HepG2 (cell line): Measurements from ENCODE around the gene ABCB7. TPM values are rescaled to one million over a fixed set of nuclear protein-coding genes. Genes with fewer than 3 reads are reported as not detected.

Experiments
- ATF1 ChIP-seq: IDR thresholded peaks from 2 replicates; pipeline ENCODE4 v1.6.1; 2016; ENCODE audit warnings: mild to moderate bottlenecking, control low read depth
- CBX1 ChIP-seq: IDR thresholded peaks from one replicate; pipeline ENCODE4 v1.6.1; 2016; ENCODE audit warnings: antibody characterized with exemption, low read depth
- DMAP1 ChIP-seq: IDR thresholded peaks from 2 replicates; pipeline ENCODE4 v1.6.1; 2016
- FOSL1 ChIP-seq: sonication (generic); formaldehyde crosslinking; IDR thresholded peaks from 2 replicates; pipeline ENCODE4 v1.9.0; 2021; ENCODE audit warnings: missing genetic modification reagents, borderline replicate concordance
- GABPB1 ChIP-seq: IDR thresholded peaks from 2 replicates; pipeline ENCODE4 v1.6.1; 2016; ENCODE audit warnings: mild to moderate bottlenecking, missing genetic modification reagents, moderate library complexity, missing compliant biosample characterization
- HDAC2 ChIP-seq: sonication (generic); formaldehyde crosslinking; IDR thresholded peaks from 2 replicates; pipeline ENCODE4 v1.4.0; 2020; ENCODE audit warnings: missing genetic modification reagents
- HES4 ChIP-seq: sonication (generic); formaldehyde crosslinking; IDR thresholded peaks from 2 replicates; pipeline ENCODE4 v1.9.0; 2021; ENCODE audit warnings: mild to moderate bottlenecking, missing genetic modification reagents, borderline replicate concordance
- HMG20A ChIP-seq: IDR thresholded peaks from 2 replicates; pipeline ENCODE4 v1.6.1; 2016; ENCODE audit warnings: borderline replicate concordance
- MAX ChIP-seq: IDR thresholded peaks from 2 replicates; pipeline ENCODE4 v1.6.1; 2012; ENCODE audit warnings: inconsistent platforms
- MEIS1 ChIP-seq: sonication (generic); formaldehyde crosslinking; IDR thresholded peaks from 2 replicates; pipeline ENCODE4 v1.9.0; 2021; ENCODE audit warnings: mild to moderate bottlenecking, missing genetic modification reagents, moderate library complexity, borderline replicate concordance
- MIER3 ChIP-seq: IDR thresholded peaks from 2 replicates; pipeline ENCODE4 v1.6.1; 2016; ENCODE audit warnings: missing compliant biosample characterization, borderline replicate concordance
- NAIF1 ChIP-seq: sonication (generic); formaldehyde crosslinking; IDR thresholded peaks from 2 replicates; pipeline ENCODE4 v1.5.0; 2020; ENCODE audit warnings: mild to moderate bottlenecking, missing genetic modification reagents, borderline replicate concordance
- POLR2G ChIP-seq: fragments of 200-400 bp; formaldehyde crosslinking; IDR thresholded peaks from 2 replicates; pipeline ENCODE4 v1.6.1; 2018; ENCODE audit warnings: mild to moderate bottlenecking, low read depth, low read length, moderate library complexity
- SALL1 ChIP-seq: sonication (generic); formaldehyde crosslinking; IDR thresholded peaks from 2 replicates; pipeline ENCODE4 v1.8.0; 2022; ENCODE audit warnings: mild to moderate bottlenecking, missing genetic modification reagents
- SOX5 ChIP-seq: IDR thresholded peaks from 2 replicates; pipeline ENCODE4 v1.6.1; 2016; ENCODE audit warnings: borderline replicate concordance
- TBL1XR1 ChIP-seq: fragments of 150-350 bp; IDR thresholded peaks from 2 replicates; pipeline ENCODE4 v1.6.1; 2014; ENCODE audit warnings: borderline replicate concordance, low read length; ENCODE audit not compliant: partially characterized antibody
- TGIF2 ChIP-seq: IDR thresholded peaks from 2 replicates; pipeline ENCODE4 v1.6.1; 2016; ENCODE audit warnings: control low read depth, missing compliant biosample characterization
- ZNF20 ChIP-seq: sonication (generic); formaldehyde crosslinking; IDR thresholded peaks from 2 replicates; pipeline ENCODE4 v1.4.0; 2020; ENCODE audit warnings: mild to moderate bottlenecking, moderate library complexity, missing genetic modification reagents
- ZNF564 ChIP-seq: sonication (generic); formaldehyde crosslinking; IDR thresholded peaks from 2 replicates; pipeline ENCODE4 v1.8.1; 2023; ENCODE audit warnings: mild to moderate bottlenecking, missing genetic modification reagents
- ZNF75D ChIP-seq: sonication (generic); formaldehyde crosslinking; IDR thresholded peaks from 2 replicates; pipeline ENCODE4 v1.8.1; 2023; ENCODE audit warnings: missing genetic modification reagents, mild to moderate bottlenecking, borderline replicate concordance
- ZNF839 ChIP-seq: sonication (generic); formaldehyde crosslinking; IDR thresholded peaks from 2 replicates; pipeline ENCODE4 v1.4.0; 2020; ENCODE audit warnings: missing genetic modification reagents, mild to moderate bottlenecking, borderline replicate concordance
- polyA plus RNA-seq, 8 experiments: library from polyadenylated mRNA; depleted of rRNA in 3 of 8; stranded (reverse) in 7 of 8; unstranded in 1 of 8; fragments of >200 nt; fragmentation: Illumina TruSeq in 4 of 8; extraction: Trizol in 4 of 8; gene quantifications; 2 replicates each; pipeline versions ENCODE4 v1.2.1 to v1.2.3, GENCODE V29; 2011 to 2016; ENCODE audit warnings: low read depth in 4 of 8, missing spikeins in 1 of 8, mixed read lengths in 1 of 8; ENCODE audit not compliant: insufficient read depth in 1 of 8
- total RNA-seq, 5 experiments: library from RNA; depleted of rRNA; stranded (reverse); fragments of >200 nt; fragmentation: Illumina TruSeq; extraction: Trizol; gene quantifications; 2 replicates each; pipeline ENCODE4 v1.2.3, GENCODE V29; 2016; ENCODE audit warnings: low read depth in 1 of 5
- TF ChIP-seq, protein P1 (sequence below): sonication (generic); formaldehyde crosslinking; IDR thresholded peaks from 2 replicates; pipeline ENCODE4 v1.4.0; 2020; ENCODE audit warnings: mild to moderate bottlenecking, missing genetic modification reagents
- TF ChIP-seq, protein P2 (sequence below): IDR thresholded peaks from 2 replicates; pipeline ENCODE4 v1.6.1; 2018; ENCODE audit warnings: missing genetic modification reagents
- TF ChIP-seq, protein P3 (sequence below): sonication (generic); formaldehyde crosslinking; IDR thresholded peaks from 2 replicates; pipeline ENCODE4 v1.5.0; 2020; ENCODE audit warnings: mild to moderate bottlenecking, missing genetic modification reagents, moderate library complexity
- TF ChIP-seq, protein P4 (sequence below): sonication (generic); formaldehyde crosslinking; IDR thresholded peaks from 2 replicates; pipeline ENCODE4 v1.8.1; 2023; ENCODE audit warnings: mild to moderate bottlenecking, moderate library complexity, missing genetic modification reagents

Gene ABCB7
- total and polyA plus RNA-seq, 2 of the 13 experiments (the other 11 are each of a cell fraction or from before 2014, with no cell fraction given): 27.7 to 28.7 TPM

GRCh38 chrX:75155827-75156525 lies at the start of gene ABCB7 (continued):
- no peak for TF ChIP-seq HMG20A
- peak; percentile 47; the same call in 1 of the 2 replicates for TF ChIP-seq DMAP1 (CRISPR knock-in tag)
- TF ChIP-seq SALL1 (CRISPR knock-in tag): peak; percentile 56
- no peak for TF ChIP-seq HES4 (CRISPR knock-in tag)
- TF ChIP-seq ZNF20 (CRISPR knock-in tag): no peak
- TF ChIP-seq FOSL1 (CRISPR knock-in tag): no peak
- peak; percentile 10; the same call in 1 of the 2 replicates for TF ChIP-seq MAX
- no peak for TF ChIP-seq TBL1XR1
- TF ChIP-seq, protein P1, sequence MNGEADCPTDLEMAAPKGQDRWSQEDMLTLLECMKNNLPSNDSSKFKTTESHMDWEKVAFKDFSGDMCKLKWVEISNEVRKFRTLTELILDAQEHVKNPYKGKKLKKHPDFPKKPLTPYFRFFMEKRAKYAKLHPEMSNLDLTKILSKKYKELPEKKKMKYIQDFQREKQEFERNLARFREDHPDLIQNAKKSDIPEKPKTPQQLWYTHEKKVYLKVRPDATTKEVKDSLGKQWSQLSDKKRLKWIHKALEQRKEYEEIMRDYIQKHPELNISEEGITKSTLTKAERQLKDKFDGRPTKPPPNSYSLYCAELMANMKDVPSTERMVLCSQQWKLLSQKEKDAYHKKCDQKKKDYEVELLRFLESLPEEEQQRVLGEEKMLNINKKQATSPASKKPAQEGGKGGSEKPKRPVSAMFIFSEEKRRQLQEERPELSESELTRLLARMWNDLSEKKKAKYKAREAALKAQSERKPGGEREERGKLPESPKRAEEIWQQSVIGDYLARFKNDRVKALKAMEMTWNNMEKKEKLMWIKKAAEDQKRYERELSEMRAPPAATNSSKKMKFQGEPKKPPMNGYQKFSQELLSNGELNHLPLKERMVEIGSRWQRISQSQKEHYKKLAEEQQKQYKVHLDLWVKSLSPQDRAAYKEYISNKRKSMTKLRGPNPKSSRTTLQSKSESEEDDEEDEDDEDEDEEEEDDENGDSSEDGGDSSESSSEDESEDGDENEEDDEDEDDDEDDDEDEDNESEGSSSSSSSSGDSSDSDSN: peak; percentile 47; the same call in 1 of the 2 replicates
- no peak for TF ChIP-seq ZNF75D
- TF ChIP-seq, protein P2, sequence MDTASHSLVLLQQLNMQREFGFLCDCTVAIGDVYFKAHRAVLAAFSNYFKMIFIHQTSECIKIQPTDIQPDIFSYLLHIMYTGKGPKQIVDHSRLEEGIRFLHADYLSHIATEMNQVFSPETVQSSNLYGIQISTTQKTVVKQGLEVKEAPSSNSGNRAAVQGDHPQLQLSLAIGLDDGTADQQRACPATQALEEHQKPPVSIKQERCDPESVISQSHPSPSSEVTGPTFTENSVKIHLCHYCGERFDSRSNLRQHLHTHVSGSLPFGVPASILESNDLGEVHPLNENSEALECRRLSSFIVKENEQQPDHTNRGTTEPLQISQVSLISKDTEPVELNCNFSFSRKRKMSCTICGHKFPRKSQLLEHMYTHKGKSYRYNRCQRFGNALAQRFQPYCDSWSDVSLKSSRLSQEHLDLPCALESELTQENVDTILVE (CRISPR knock-in tag): no peak
- no peak for TF ChIP-seq TGIF2 (CRISPR knock-in tag)
- TF ChIP-seq SOX5 (CRISPR knock-in tag): peak; percentile 11; the same call in 1 of the 2 replicates
- TF ChIP-seq HDAC2 (CRISPR knock-in tag): no peak
- TF ChIP-seq MIER3 (CRISPR knock-in tag): no peak
- TF ChIP-seq NAIF1: no peak
- peak; percentile 80 for TF ChIP-seq GABPB1 (CRISPR knock-in tag)
- peak; percentile 75 for TF ChIP-seq POLR2G
- no peak for TF ChIP-seq CBX1
- TF ChIP-seq ATF1 (CRISPR knock-in tag): no peak
- no peak for TF ChIP-seq ZNF564 (CRISPR knock-in tag)
- TF ChIP-seq, protein P3, sequence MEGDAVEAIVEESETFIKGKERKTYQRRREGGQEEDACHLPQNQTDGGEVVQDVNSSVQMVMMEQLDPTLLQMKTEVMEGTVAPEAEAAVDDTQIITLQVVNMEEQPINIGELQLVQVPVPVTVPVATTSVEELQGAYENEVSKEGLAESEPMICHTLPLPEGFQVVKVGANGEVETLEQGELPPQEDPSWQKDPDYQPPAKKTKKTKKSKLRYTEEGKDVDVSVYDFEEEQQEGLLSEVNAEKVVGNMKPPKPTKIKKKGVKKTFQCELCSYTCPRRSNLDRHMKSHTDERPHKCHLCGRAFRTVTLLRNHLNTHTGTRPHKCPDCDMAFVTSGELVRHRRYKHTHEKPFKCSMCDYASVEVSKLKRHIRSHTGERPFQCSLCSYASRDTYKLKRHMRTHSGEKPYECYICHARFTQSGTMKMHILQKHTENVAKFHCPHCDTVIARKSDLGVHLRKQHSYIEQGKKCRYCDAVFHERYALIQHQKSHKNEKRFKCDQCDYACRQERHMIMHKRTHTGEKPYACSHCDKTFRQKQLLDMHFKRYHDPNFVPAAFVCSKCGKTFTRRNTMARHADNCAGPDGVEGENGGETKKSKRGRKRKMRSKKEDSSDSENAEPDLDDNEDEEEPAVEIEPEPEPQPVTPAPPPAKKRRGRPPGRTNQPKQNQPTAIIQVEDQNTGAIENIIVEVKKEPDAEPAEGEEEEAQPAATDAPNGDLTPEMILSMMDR (CRISPR knock-in tag): peak; percentile 26
- TF ChIP-seq, protein P4, sequence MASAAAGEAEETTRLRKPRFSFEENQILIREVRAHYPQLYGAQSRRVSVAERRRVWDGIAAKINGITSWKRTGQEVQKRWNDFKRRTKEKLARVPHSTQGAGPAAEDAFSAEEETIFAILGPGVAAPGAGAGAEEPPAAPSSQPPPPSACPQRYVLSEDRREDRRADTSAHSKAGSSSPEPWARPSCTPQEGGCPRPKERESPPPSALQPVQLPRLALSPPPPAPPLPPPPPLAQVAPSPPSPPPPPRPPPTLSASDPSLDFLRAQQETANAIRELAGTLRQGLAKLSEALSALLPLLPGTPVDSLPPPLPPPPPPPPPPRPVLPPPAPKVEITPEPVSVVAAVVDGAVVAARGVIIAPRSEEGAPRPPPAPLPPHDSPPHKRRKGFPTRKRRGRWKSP (CRISPR knock-in tag): 0 out of 2 replicates have a peak, but pooled peaks have one; percentile 36
- TF ChIP-seq ZNF839 (CRISPR knock-in tag): no peak
- no peak for TF ChIP-seq MEIS1 (CRISPR knock-in tag)
